K562 (cell line): Measurements from ENCODE around the gene MEI4. TPM values are rescaled to one million over a fixed set of nuclear protein-coding genes. Genes with fewer than 3 reads are reported as not detected.

Experiments used
- ATAC-seq: fragments of 200-7000 bp; cut with Tn5 transposase; 3 replicates; pipeline ENCODE4 v1.9.1; 2020; ENCODE audit warnings: moderate library complexity
- BruUV-seq: library from RNA; stranded (reverse); fragments of 400-500 nt; replicated peaks from 2 replicates; lab custom pipeline; 2021; lab: Mats Ljungman, UMichigan
- CTCF ChIA-PET: fragments of 300-600 bp; formaldehyde crosslinking; extraction: SDS; loops from one replicate; lab custom pipeline; 2021; ENCODE audit warnings: low intra/inter-chr PET ratio; lab: Yijun Ruan, JAX
- POLR2A ChIA-PET: fragments of 300-600, 350-650 bp; sonication (Branson Sonifier 250); formaldehyde crosslinking; extraction: SDS; loops from one replicate; lab custom pipeline; 2021; ENCODE audit warnings: antibody characterized with exemption, inconsistent platforms; lab: Yijun Ruan, JAX
- DNase-seq, 4 experiments: peaks; one replicate each; pipeline versions ENCODE4 v3.0.0 to v3.0.0-alpha.2; 2011 to 2018; ENCODE audit warnings: low spot score in 3 of 4, mixed read lengths in 3 of 4; ENCODE audit errors: extremely low read depth in 1 of 4
- FAIRE-seq: peaks from 2 replicates; lab custom pipeline; 2011; peaks lifted over from hg19 to GRCh38; lab: Jason Lieb, UNC
- H2AFZ ChIP-seq: 2 replicates; pipeline ENCODE4 v1.6.0; 2011; ENCODE audit warnings: low read depth, low read length, control low read depth, inconsistent platforms
- H3K27ac ChIP-seq: fragments of 200-600 bp; 3 replicates; pipeline ENCODE4 v1.8.0; 2011; ENCODE audit warnings: low read depth, mild to moderate bottlenecking, control low read depth, inconsistent platforms, low read length, moderate library complexity, mixed read lengths; ENCODE audit errors: extremely low read depth
- H3K27me3 ChIP-seq, 2 experiments: fragments of 300-600 bp in 1 of 2; 2 replicates in 1 of 2; 3 replicates in 1 of 2; pipeline versions ENCODE4 v1.6.0 to v1.8.0; 2011; ENCODE audit warnings: inconsistent platforms in 2 of 2, low read length in 2 of 2, mild to moderate bottlenecking in 1 of 2, mixed read lengths in 1 of 2, moderate library complexity in 1 of 2; ENCODE audit not compliant: control insufficient read depth in 2 of 2, insufficient read depth in 2 of 2
- H3K36me3 ChIP-seq: fragments of 300-600 bp; 3 replicates; pipeline ENCODE4 v1.8.0; 2011; ENCODE audit warnings: mild to moderate bottlenecking, low read length, inconsistent platforms; ENCODE audit not compliant: control insufficient read depth, insufficient read depth
- H3K4me1 ChIP-seq, 2 experiments: fragments of 200-600 bp in 1 of 2; replicated peaks in 1 of 2; 2 replicates in 1 of 2; 3 replicates in 1 of 2; pipeline versions ENCODE4 v1.5.1 to v1.8.0; 2011; ENCODE audit warnings: inconsistent platforms in 2 of 2, low read length in 2 of 2, mild to moderate bottlenecking in 1 of 2, mixed read lengths in 1 of 2, moderate library complexity in 1 of 2; ENCODE audit not compliant: control insufficient read depth in 2 of 2, insufficient read depth in 2 of 2
- H3K4me2 ChIP-seq: 2 replicates; pipeline ENCODE4 v1.6.1; 2011; ENCODE audit warnings: low read length, control low read depth, inconsistent platforms, mixed read lengths; ENCODE audit not compliant: insufficient read depth
- H3K4me3 ChIP-seq: fragments of 200-600 bp; sonication (generic), shearing (Covaris generic); 2 replicates; pipeline ENCODE4 v1.5.1; 2016; ENCODE audit warnings: control low read depth, inconsistent platforms
- H3K79me2 ChIP-seq: fragments of 200-600 bp; 3 replicates; pipeline ENCODE4 v1.8.0; 2011; ENCODE audit warnings: low read length, inconsistent platforms; ENCODE audit not compliant: control insufficient read depth, insufficient read depth
- H3K9ac ChIP-seq, 2 experiments: 2 replicates each; pipeline versions ENCODE4 v1.6.0 to v1.6.1; 2011; ENCODE audit warnings: low read depth in 2 of 2, low read length in 2 of 2, control low read depth in 1 of 2, inconsistent platforms in 1 of 2, mild to moderate bottlenecking in 1 of 2, mixed read lengths in 1 of 2; ENCODE audit not compliant: insufficient read depth in 1 of 2
- H3K9me1 ChIP-seq: one replicate; pipeline ENCODE4 v1.6.0; 2011; ENCODE audit warnings: inconsistent platforms, mild to moderate bottlenecking, low read length, moderate library complexity; ENCODE audit not compliant: control insufficient read depth, insufficient read depth
- H3K9me3 ChIP-seq: replicated peaks from 2 replicates; pipeline ENCODE4 v1.5.1; 2011; ENCODE audit warnings: low read depth, low read length, inconsistent platforms; ENCODE audit not compliant: control insufficient read depth, insufficient read depth
- H4K20me1 ChIP-seq: replicated peaks from 2 replicates; pipeline ENCODE4 v1.6.1; 2011; ENCODE audit warnings: low read length, inconsistent platforms, mixed read lengths; ENCODE audit not compliant: control insufficient read depth, insufficient read depth
- DDX20 ChIP-seq: fragments of 450-650 bp; IDR thresholded peaks from 2 replicates; pipeline ENCODE4 v1.6.1; 2016; ENCODE audit warnings: missing genetic modification characterization, low read depth, mild to moderate bottlenecking, missing compliant biosample characterization, moderate library complexity
- FOXK2 ChIP-seq, 2 experiments: fragments of 450-650 bp; IDR thresholded peaks in 1 of 2; conservative IDR thresholded peaks in 1 of 2; 2 replicates each; pipeline ENCODE4 v1.6.1; 2016; ENCODE audit warnings: low read depth in 2 of 2, mild to moderate bottlenecking in 1 of 2
- MAFK ChIP-seq: IDR thresholded peaks from 2 replicates; pipeline ENCODE4 v1.6.1; 2011; ENCODE audit warnings: low read length, improper control_type of control experiment
- PPARD ChIP-seq: fragments of 250-450 bp; sonication (Bioruptor Pico); IDR thresholded peaks from 2 replicates; pipeline ENCODE4 v1.8.0; 2022; ENCODE audit warnings: inconsistent platforms, mild to moderate bottlenecking, moderate library complexity
- PREB ChIP-seq: sonication (generic); formaldehyde crosslinking; IDR thresholded peaks from 2 replicates; pipeline ENCODE4 v1.8.1; 2023; ENCODE audit warnings: mild to moderate bottlenecking, missing genetic modification reagents
- RHOXF2B ChIP-seq: fragments of 250-450 bp; sonication (Bioruptor Pico); conservative IDR thresholded peaks from 2 replicates; pipeline ENCODE4 v1.5.1; 2021
- TSHZ1 ChIP-seq: fragments of 250-450 bp; sonication (Bioruptor Pico); IDR thresholded peaks from 2 replicates; pipeline ENCODE4 v1.4.0; 2020; ENCODE audit warnings: mild to moderate bottlenecking, moderate library complexity
- ZBTB1 ChIP-seq: sonication (generic); formaldehyde crosslinking; IDR thresholded peaks from 2 replicates; pipeline ENCODE4 v1.8.1; 2023; ENCODE audit warnings: missing genetic modification reagents, low read depth, mild to moderate bottlenecking, borderline replicate concordance
- ZNF830 ChIP-seq: fragments of 250-450 bp; sonication (Bioruptor Pico); IDR thresholded peaks from 2 replicates; pipeline ENCODE4 v1.5.0; 2021; ENCODE audit warnings: mild to moderate bottlenecking
- WGBS: fragments of 100-300 bp; shearing (Covaris generic); methylation state at CpG from one replicate; pipeline ENCODE4 v1.1.6; 2016; ENCODE audit warnings: low coverage, mixed read lengths; ENCODE audit not compliant: insufficient coverage; ENCODE audit errors: missing lambda C conversion rate; 5-methylcytosine and 5-hydroxymethylcytosine counted together
- in situ Hi-C: fragments of 300-500 bp; cut with MboI; formaldehyde crosslinking; loops from 4 replicates; pipeline ENCODE4 v1.15.0; 2018; ENCODE audit warnings: inconsistent platforms, mixed read lengths
- intact Hi-C: fragments of 100-400 bp; cut with micrococcal nuclease; formaldehyde crosslinking; loops from 2 replicates; pipeline ENCODE4 v1.14.2; 2022
- polyA plus RNA-seq, 8 experiments: library from polyadenylated mRNA; depleted of rRNA in 4 of 8; stranded (reverse) in 5 of 8; unstranded in 3 of 8; fragments of >200 nt; fragmentation: Nextera tagmentation in 2 of 8; fragmentation: Illumina TruSeq in 1 of 8; extraction: Ambion mirVana in 2 of 8; extraction: Trizol in 1 of 8; gene quantifications; 2 replicates each; pipeline versions ENCODE4 v1.2.1 to v1.2.3, GENCODE V29; 2011 to 2014; ENCODE audit warnings: inconsistent platforms in 1 of 8, missing spikeins in 1 of 8
- total RNA-seq, 7 experiments: library from RNA; depleted of rRNA in 6 of 7; stranded (reverse); fragments of >200 nt in 6 of 7; fragmentation: Illumina TruSeq in 2 of 7; extraction: Trizol in 2 of 7; gene quantifications; 2 replicates each; pipeline versions ENCODE4 v1.2.1 to v1.2.3, GENCODE V29; 2011 to 2021; ENCODE audit warnings: low replicate concordance in 1 of 7
- TF ChIP-seq, protein P1 (sequence below), 3 experiments: fragments of 200-800 bp in 1 of 3; sonication (Bioruptor generic) in 1 of 3; sonication (generic) in 1 of 3; formaldehyde crosslinking in 1 of 3; IDR thresholded peaks; 2 replicates each; pipeline versions ENCODE4 v1.6.1 to v1.8.0; 2016 to 2022; ENCODE audit warnings: mild to moderate bottlenecking in 2 of 3, missing compliant biosample characterization in 2 of 3, missing genetic modification characterization in 2 of 3, missing genetic modification reagents in 1 of 3

Gene MEI4
- total and polyA plus RNA-seq, 9 of the 15 experiments (the other 6 are each of a cell fraction or from before 2014, with no cell fraction given) = not detected

DNA sequence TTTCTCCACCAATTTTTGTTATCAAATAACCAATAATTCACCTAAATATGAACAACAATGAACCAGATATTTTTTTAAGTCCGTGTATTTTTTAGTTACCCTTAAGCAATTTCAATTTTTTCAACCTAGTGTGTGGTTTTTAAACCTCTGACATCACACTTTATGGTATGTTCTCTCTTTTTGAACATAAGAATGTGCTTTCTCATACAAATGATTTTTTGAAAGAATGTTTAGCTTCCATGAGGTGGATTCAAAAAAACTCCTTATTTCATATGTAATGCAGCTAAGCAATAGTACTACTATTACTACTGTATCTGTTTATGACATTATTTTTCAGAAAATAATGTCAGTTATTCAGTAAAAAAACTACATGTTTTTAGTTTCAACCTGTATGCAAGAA is 19.4 kb upstream of the MEI4 start (continued):
- TF ChIP-seq TSHZ1 (CRISPR knock-in tag) (no peak), FOXK2 (conservative IDR thresholded peaks at IDR 0.05 in 1 of 2, IDR thresholded peaks at IDR 0.05 in 1 of 2; ENCODE audit: low read depth in 2 of 2) (no peak), PPARD (CRISPR knock-in tag) (no peak), ZNF830 (CRISPR knock-in tag) (no peak), MAFK (no peak), DDX20 (no peak)

GRCh38 chr6:77633993-77634715 is 18.7 kb upstream of the MEI4 start:
- in situ Hi-C loops = no loop called here
- WGBS = 0% methylated on average over 1 of the region's 1 CpG
- H3K4me3 ChIP-seq = no peak overlapping the region
- H3K4me2 ChIP-seq = no peak overlapping the region
- no peaks in the 10 kb centered on the region for H3K79me2 ChIP-seq
- TF ChIP-seq ZBTB1 (CRISPR knock-in tag) (no peak), PREB (CRISPR knock-in tag) (no peak), RHOXF2B (CRISPR knock-in tag) (no peak)
- TF ChIP-seq, protein P1, sequence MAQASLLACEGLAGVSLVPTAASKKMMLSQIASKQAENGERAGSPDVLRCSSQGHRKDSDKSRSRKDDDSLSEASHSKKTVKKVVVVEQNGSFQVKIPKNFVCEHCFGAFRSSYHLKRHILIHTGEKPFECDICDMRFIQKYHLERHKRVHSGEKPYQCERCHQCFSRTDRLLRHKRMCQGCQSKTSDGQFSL (CRISPR knock-in tag; IDR thresholded peaks at IDR 0.05) = no peak
- TF ChIP-seq, protein P1 (tag; IDR thresholded peaks at IDR 0.05) = no peak
- BruUV-seq = no TSS peak
- no peaks in the 10 kb centered on the region for H3K36me3 ChIP-seq
- no peaks in the 10 kb centered on the region for H3K9me1 ChIP-seq
- H3K27me3 ChIP-seq = no peaks in the 10 kb centered on the region
- ChIA-PET POLR2A (no interaction called here), CTCF (no interaction called here)
- H3K9me3 ChIP-seq = no peaks in the 10 kb centered on the region
- intact Hi-C loops = no loop called here
- H3K9ac ChIP-seq = no peak overlapping the region
- H3K4me1 ChIP-seq = no peaks in the 10 kb centered on the region
- H2AFZ ChIP-seq = no peak overlapping the region
- no peaks in the 10 kb centered on the region for H4K20me1 ChIP-seq
- DNase-seq (no peak), FAIRE-seq (no peak), ATAC-seq (no peak)
- no peak overlapping the region for H3K27ac ChIP-seq
